Activated CD4-positive, alpha-beta T cell treated with anti-CD3 and anti-CD28 coated beads, Interleukin-2, amount 50 U/mL, for 16 hours (primary cell): ENCODE measurements around the gene THEM4.
A peak's percentile ranks its signal among the peaks of the same experiment; 100 is the strongest.

Experiments
- DNase-seq: peaks from one replicate; pipeline ENCODE4 v3.0.0-alpha.2; 2020

THEM4 gene

GRCh38 chr1:151833172-151833900 lies 76.0 kb downstream of the THEM4 start:
- DNase-seq = no peak

- no peak for DNase-seq
Observed at GRCh38 chr1:151832318-151832980, 76.9 kb downstream of the THEM4 start.

GRCh38 chr1:151831605-151832004 lies 77.7 kb downstream of the THEM4 start, which contains the start of gene RORC:
RORC (minus strand) TSS chr1:151831802; CDS start chr1:151831764, 38 bp downstream.
- no peak for DNase-seq

- no peak for DNase-seq
Observed at GRCh38 chr1:151831256-151831591, 78.1 kb downstream of the THEM4 start.

- DNase-seq = no peak
Observed at GRCh38 chr1:151830055-151830454, 79.3 kb downstream of the THEM4 start.

DNA sequence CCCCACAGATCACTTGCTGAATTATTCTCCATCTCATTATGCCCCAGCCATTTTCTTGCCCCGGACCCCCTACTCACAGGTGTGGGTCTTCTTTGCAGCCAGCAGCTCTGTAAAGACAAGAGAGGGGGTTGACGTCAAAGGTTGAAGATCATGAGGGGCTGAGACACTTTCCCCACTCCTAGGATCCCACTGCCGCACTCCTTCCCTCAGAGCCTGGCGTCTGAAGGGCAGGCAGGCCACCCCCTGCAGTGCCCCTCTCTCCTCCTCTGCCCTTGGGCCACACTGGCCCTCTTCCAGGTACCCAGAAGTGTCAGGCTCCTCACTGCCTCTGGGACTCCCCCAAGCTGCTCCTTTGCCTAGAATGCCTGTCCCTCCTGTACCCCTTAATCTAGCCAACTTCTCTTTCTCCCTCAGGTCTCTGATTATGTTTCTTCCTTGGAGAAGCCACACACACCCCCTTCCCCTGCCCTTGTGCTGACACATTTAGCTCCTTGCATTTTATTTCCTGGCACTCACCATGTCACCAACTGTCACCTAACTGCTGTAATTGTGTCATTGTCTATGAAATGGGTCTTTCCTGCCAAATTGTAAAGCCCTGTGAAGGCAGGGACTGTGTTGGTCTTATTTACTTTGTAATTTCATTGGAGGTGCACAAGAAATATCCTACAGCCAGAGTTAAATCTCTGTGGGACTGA lies 79.8 kb downstream of the THEM4 start:
- peak; percentile 78 for DNase-seq

GRCh38 chr1:151828921-151829320 lies 80.4 kb downstream of the THEM4 start:
- DNase-seq = no peak

DNA sequence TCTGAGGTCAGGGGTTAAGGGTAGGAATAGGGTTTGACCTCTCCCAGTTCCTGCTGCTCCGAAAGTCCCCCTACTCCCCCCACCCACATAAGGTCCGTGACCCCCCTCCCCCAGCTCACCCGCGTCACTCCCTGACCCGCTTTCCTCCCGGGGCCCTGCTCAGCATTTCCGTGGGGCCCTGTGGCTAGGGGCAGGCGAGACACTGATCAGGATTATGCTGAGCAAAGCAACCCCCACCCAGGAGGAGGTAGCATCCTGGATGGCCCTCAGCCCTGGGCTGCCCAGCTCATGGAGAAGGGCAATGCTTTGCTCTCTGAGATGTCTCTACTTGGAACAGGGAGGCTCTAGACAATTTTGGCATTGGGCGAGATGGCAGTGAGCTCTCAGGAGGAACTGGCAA lies 81.5 kb downstream of the THEM4 start:
- DNase-seq = no peak

- DNase-seq = no peak
Observed at GRCh38 chr1:151825751-151826660, 83.3 kb downstream of the THEM4 start.

DNA sequence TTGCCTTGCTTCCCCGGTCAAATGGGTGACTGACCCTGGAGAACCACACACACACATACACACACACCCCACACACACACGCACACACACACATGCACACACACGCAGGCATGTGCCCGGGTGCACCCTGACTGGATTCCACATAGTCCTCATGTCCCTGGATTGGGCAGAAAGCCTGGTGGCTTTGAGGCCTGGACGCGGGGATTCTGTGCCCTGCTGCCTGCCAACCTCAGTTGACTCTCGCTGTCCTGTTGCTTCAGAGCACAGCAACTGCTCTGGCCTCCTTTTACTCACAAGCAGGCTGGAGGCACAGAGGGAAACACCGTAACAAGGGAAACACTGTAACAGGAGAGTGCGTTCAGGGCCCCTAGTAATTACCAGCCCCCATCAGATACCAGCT lies 84.1 kb downstream of the THEM4 start:
- no peak for DNase-seq
